Left ventricle myocardium inferior (tissue), 1 donor: ENCODE results near the gene RAB7A. TPM values are rescaled to one million over a fixed set of nuclear protein-coding genes. Genes with fewer than 3 reads are reported as not detected.

Source experiments
- DNase-seq: peaks from one replicate; pipeline ENCODE4 v3.0.0-alpha.2; 2020
- H3K27ac ChIP-seq: fragments of 200-600 bp; replicated peaks from 2 replicates; pipeline ENCODE4 v1.8.0; 2021
- H3K27me3 ChIP-seq: fragments of 200-600 bp; 2 replicates; pipeline ENCODE4 v1.8.0; 2021; ENCODE audit warnings: low read depth
- H3K36me3 ChIP-seq: fragments of 200-600 bp; 2 replicates; pipeline ENCODE4 v1.8.0; 2021
- H3K4me1 ChIP-seq: fragments of 200-600 bp; 2 replicates; pipeline ENCODE4 v1.8.0; 2021
- H3K4me3 ChIP-seq: fragments of 200-600 bp; 2 replicates; pipeline ENCODE4 v1.8.0; 2021; ENCODE audit warnings: mild to moderate bottlenecking, moderate library complexity
- H3K9me3 ChIP-seq: fragments of 200-600 bp; replicated peaks from 2 replicates; pipeline ENCODE4 v1.8.0; 2021
- CTCF ChIP-seq: fragments of 200-600 bp; IDR thresholded peaks from 2 replicates; pipeline ENCODE4 v1.8.0; 2021; ENCODE audit warnings: antibody characterized with exemption, mild to moderate bottlenecking, borderline replicate concordance
- intact Hi-C: fragments of 100-400 bp; cut with micrococcal nuclease; formaldehyde crosslinking; loops from one replicate; pipeline ENCODE4 v1.11.0; 2022
- total RNA-seq: library from RNA; stranded (reverse); fragmentation: NEBNext Ultra II Directional; extraction: Animal tissue kit (Norgen Biotek cat#: 25700); gene quantifications from one replicate; pipeline ENCODE4 v1.2.1, GENCODE V29; 2021
- donor health status: DM: no; HTN: yes; CAD: no; lungs with severe emphysema.

RAB7A gene
- total RNA-seq, 1 donor from 2014 or later = 242 TPM

GRCh38 chr3:128847666-128848370, 121.8 kb downstream of the RAB7A start:
- no peak for TF ChIP-seq CTCF
- H3K9me3 ChIP-seq = no peaks in the 10 kb centered on the region
- DNase-seq = no peak
- no peaks in the 10 kb centered on the region for H3K27me3 ChIP-seq
- no peak overlapping the region for H3K27ac ChIP-seq
- no peak overlapping the region for H3K4me3 ChIP-seq
- peaks cover 18% of the 10 kb centered on the region for H3K4me1 ChIP-seq
- intact Hi-C loops = loop anchor here (5.0 kb wide), 1 partner anchor 231 kb away; no protein-coding TSS in a partner anchor
- H3K36me3 ChIP-seq = no peaks in the 10 kb centered on the region

- Histone ChIP-seq H3K27me3 (no peaks in the 10 kb centered on the region), H3K36me3 (no peaks in the 10 kb centered on the region), H3K4me3 (no peak overlapping the region), H3K27ac (no peak overlapping the region), H3K9me3 (peaks cover 8% of the 10 kb centered on the region), H3K4me1 (peaks cover 18% of the 10 kb centered on the region)
- no peak for TF ChIP-seq CTCF
- DNase-seq = no peak
- intact Hi-C loops = loop anchor here (5.0 kb wide), 1 partner anchor 232 kb away; no protein-coding TSS in a partner anchor
These were observed 123.0 kb downstream of the RAB7A start for GRCh38 chr3:128848936-128849335.

DNA sequence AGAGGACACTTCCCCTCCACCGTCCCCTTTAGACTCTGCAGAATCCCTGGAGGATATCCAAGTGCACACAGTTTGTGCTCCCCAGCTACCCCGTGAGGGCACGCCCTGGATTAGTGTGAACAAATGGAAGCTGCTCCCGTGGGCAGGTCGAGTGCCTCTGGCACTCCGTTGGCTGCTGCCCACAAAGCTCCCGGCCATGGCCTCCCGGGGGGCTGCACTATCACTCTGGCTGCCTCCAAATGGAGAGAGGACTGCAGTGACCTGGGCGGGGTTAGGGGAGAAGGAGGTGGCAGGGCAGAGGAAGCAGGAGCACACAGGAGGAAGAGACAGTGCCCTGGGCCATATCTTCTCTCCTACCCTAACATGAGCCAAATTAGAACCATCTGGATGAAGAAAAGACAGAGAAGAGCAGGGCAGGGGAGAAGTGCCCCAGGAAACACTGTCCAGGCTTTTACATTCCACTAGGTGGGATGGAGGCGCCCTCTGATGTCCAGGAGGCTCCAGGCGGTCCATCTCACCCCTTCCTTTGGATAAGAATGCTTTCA, 124.0 kb downstream of the RAB7A start:
- H3K4me1 ChIP-seq = peaks cover 16% of the 10 kb centered on the region
- no peak for DNase-seq
- H3K4me3 ChIP-seq = no peak overlapping the region
- H3K27me3 ChIP-seq = no peaks in the 10 kb centered on the region
- H3K27ac ChIP-seq = no peak overlapping the region
- intact Hi-C loops = loop anchor here (5.0 kb wide), 1 partner anchor 233 kb away; no protein-coding TSS in a partner anchor
- TF ChIP-seq CTCF = no peak
- H3K9me3 ChIP-seq = peaks cover 19% of the 10 kb centered on the region
- no peaks in the 10 kb centered on the region for H3K36me3 ChIP-seq

GRCh38 chr3:128850544-128850943, 124.6 kb downstream of the RAB7A start:
- Histone ChIP-seq H3K27me3 (no peaks in the 10 kb centered on the region), H3K9me3 (peaks cover 24% of the 10 kb centered on the region), H3K4me3 (no peak overlapping the region), H3K27ac (no peak overlapping the region), H3K4me1 (peaks cover 10% of the 10 kb centered on the region), H3K36me3 (no peaks in the 10 kb centered on the region)
- DNase-seq = no peak
- intact Hi-C loops = no loop called here
- TF ChIP-seq CTCF = no peak

DNA sequence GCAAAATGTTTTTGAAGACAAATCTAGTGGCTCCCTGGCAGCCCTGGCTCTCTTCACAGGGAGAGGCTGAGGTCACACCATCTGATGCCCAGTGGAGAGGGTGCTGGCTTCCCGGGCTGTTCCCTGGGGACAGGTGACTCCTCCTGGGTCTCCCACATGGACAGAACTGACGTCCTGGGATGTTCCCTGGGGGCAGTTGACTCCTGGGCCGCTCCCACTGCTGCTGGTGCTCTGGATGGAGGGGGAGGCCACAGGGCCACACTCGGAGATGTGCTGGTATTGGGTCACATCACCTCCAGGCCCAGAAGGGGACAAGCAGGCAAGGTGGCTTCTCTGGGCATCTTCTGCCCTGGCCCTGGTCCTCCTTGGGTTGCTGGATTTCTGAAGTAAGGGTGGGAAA, 125.6 kb downstream of the RAB7A start:
- no peak overlapping the region for H3K27ac ChIP-seq
- H3K9me3 ChIP-seq = peaks cover 24% of the 10 kb centered on the region
- peaks cover 6% of the 10 kb centered on the region for H3K4me1 ChIP-seq
- intact Hi-C loops = no loop called here
- H3K27me3 ChIP-seq = no peaks in the 10 kb centered on the region
- H3K4me3 ChIP-seq = no peak overlapping the region
- no peak for DNase-seq
- H3K36me3 ChIP-seq = no peaks in the 10 kb centered on the region
- TF ChIP-seq CTCF = no peak
